ENCODE results near the gene DSCAML1.

The DSCAML1 gene

DNA sequence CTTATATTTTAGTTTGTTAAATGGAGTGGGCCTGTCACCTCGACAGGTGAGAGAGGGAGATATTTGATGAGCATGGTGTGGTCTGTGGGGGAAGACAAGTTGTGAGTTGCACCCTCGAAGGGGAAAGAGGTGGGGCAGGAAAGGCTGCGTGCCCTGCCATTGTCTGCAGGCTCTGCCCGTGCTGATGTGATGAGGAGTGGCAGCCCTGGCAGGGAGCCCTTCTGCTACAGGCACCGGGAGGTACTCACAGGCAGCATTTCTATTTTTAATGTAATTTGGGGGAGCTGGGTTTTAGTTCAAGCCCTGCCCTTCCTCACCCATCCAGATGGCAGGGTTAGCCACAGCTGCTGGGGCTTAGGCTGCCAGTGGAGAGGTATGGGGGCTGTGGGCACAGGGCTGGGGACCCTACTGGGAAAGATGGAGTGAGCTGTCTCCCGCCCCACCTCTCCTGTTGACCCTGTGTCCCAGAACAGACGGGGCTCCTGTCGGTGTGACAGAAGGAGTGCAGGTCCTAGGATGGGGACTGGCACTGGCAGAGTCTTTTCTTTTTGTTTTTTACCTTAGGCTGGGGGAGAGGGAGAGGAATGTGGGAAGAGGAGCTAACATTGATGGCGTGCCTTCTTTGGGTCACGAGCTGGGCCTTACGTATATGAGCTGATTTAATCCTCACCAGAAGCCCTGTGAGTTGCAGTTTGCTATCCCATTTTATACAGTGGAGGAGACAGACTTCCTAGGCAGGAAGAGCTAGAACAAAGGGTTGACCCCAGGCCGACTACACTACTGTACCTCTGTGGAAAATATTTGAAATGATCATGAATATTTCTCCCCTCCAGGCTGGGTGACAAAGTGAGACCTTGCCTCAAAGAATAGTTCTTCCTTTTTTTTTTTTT is 417.8 kb downstream of the DSCAML1 start:
- H3K9me3 ChIP-seq (ENCODE audit: low read length): no peaks in the 10 kb centered on the region
- H3K4me1 ChIP-seq (ENCODE audit: insufficient read depth, low read length): no peaks in the 10 kb centered on the region
- no peak overlapping the region for H3K27ac ChIP-seq (ENCODE audit: low read depth, low read length)
- no peak overlapping the region for H3K4me3 ChIP-seq (ENCODE audit: low read depth in 1 of 2, low read length in 2 of 2)
- peaks cover 53% of the 10 kb centered on the region for H3K36me3 ChIP-seq (ENCODE audit: insufficient read depth, low read length)
- no peak overlapping the region for H3K9ac ChIP-seq (ENCODE audit: low read length)
- no peaks in the 10 kb centered on the region for H3K27me3 ChIP-seq (ENCODE audit: control insufficient read depth in 1 of 2, insufficient read depth in 2 of 2, low read length in 2 of 2)

Measured in muscle layer of colon (tissue), 2 donors.